IMR-90 (cell line): Measurements from ENCODE around the gene GRAMD2B. TPM values are rescaled to one million over a fixed set of nuclear protein-coding genes. Genes with fewer than 3 reads are reported as not detected.

Experiments
- ATAC-seq: fragments of 200-7000 bp; cut with Tn5 transposase; 2 replicates; pipeline ENCODE4 v1.9.1; 2020; ENCODE audit warnings: low read depth, mild to moderate bottlenecking, moderate library complexity
- BruUV-seq: library from RNA; stranded (reverse); fragments of 400-500 nt; replicated peaks from 2 replicates; lab custom pipeline; 2021; lab: Mats Ljungman, UMichigan
- CTCF ChIA-PET: fragments of 300-600 bp; formaldehyde crosslinking; extraction: SDS; loops from one replicate; lab custom pipeline; 2021; ENCODE audit warnings: antibody characterized with exemption; lab: Yijun Ruan, JAX
- POLR2A ChIA-PET: fragments of 300-600 bp; sonication (Branson Sonifier 250); formaldehyde crosslinking; loops from one replicate; lab custom pipeline; 2022; ENCODE audit warnings: antibody characterized with exemption; ENCODE audit not compliant: unreplicated experiment; lab: Charles Lee
- DNase-seq: peaks from one replicate; pipeline ENCODE4 v3.0.0; 2013
- H2AFZ ChIP-seq: replicated peaks from 2 replicates; pipeline ENCODE3; 2013; ENCODE audit warnings: low read length, mild to moderate bottlenecking; ENCODE audit not compliant: poor library complexity
- H2AK5ac ChIP-seq: 2 replicates; pipeline ENCODE4 v1.6.1; 2013; ENCODE audit warnings: low read depth, low read length, inconsistent platforms
- H2AK9ac ChIP-seq: replicated peaks from 2 replicates; pipeline ENCODE3; 2013; ENCODE audit warnings: mild to moderate bottlenecking, low read depth, low read length, moderate library complexity; ENCODE audit not compliant: poor library complexity
- H2BK120ac ChIP-seq: 2 replicates; pipeline ENCODE4 v1.6.1; 2013; ENCODE audit warnings: low read depth, low read length, inconsistent platforms
- H2BK15ac ChIP-seq: 3 replicates; pipeline ENCODE4 v1.6.1; 2013; ENCODE audit warnings: low read depth, low read length, inconsistent platforms
- H2BK20ac ChIP-seq: 2 replicates; pipeline ENCODE4 v1.6.1; 2013; ENCODE audit warnings: low read depth, mild to moderate bottlenecking, inconsistent platforms, low read length, moderate library complexity
- H2BK5ac ChIP-seq: 2 replicates; pipeline ENCODE4 v1.6.1; 2013; ENCODE audit warnings: mild to moderate bottlenecking, low read depth, low read length, inconsistent platforms; ENCODE audit not compliant: poor library complexity, severe bottlenecking
- H3K14ac ChIP-seq: replicated peaks from 2 replicates; pipeline ENCODE4 v1.6.1; 2013; ENCODE audit warnings: low read depth, low read length, inconsistent platforms
- H3K18ac ChIP-seq: 2 replicates; pipeline ENCODE4 v1.6.1; 2013; ENCODE audit warnings: low read depth, low read length, control low read depth
- H3K23ac ChIP-seq: 2 replicates; pipeline ENCODE4 v1.6.1; 2013; ENCODE audit warnings: low read depth, low read length, inconsistent platforms
- H3K27ac ChIP-seq: 2 replicates; pipeline ENCODE4 v1.5.1; 2013; ENCODE audit warnings: mild to moderate bottlenecking, control low read depth, low read length; ENCODE audit not compliant: insufficient read depth
- H3K27me3 ChIP-seq: 2 replicates; pipeline ENCODE4 v1.6.1; 2013; ENCODE audit warnings: low read length; ENCODE audit not compliant: control insufficient read depth, insufficient read depth
- H3K36me3 ChIP-seq: 2 replicates; pipeline ENCODE4 v1.6.1; 2013; ENCODE audit warnings: low read length, mixed read lengths; ENCODE audit not compliant: control insufficient read depth, insufficient read depth
- H3K4ac ChIP-seq: 2 replicates; pipeline ENCODE4 v1.6.1; 2013; ENCODE audit warnings: low read depth, low read length, inconsistent platforms
- H3K4me1 ChIP-seq: 2 replicates; pipeline ENCODE4 v1.6.1; 2013; ENCODE audit warnings: low read length, mixed read lengths; ENCODE audit not compliant: control insufficient read depth, insufficient read depth
- H3K4me2 ChIP-seq: 2 replicates; pipeline ENCODE4 v1.6.1; 2013; ENCODE audit warnings: low read depth, mild to moderate bottlenecking, control low read depth, low read length, moderate library complexity
- H3K4me3 ChIP-seq: 2 replicates; pipeline ENCODE4 v1.5.1; 2013; ENCODE audit warnings: low read depth, mild to moderate bottlenecking, control low read depth, low read length, moderate library complexity; ENCODE audit not compliant: insufficient read depth
- H3K56ac ChIP-seq: 2 replicates; pipeline ENCODE4 v1.6.1; 2013; ENCODE audit warnings: low read length, inconsistent platforms; ENCODE audit not compliant: insufficient read depth; ENCODE audit errors: extremely low read depth
- H3K79me1 ChIP-seq, 2 experiments: 2 replicates each; pipeline ENCODE4 v1.6.1; 2013; ENCODE audit warnings: low read length in 2 of 2, inconsistent platforms in 1 of 2, low read depth in 1 of 2
- H3K9ac ChIP-seq: 2 replicates; pipeline ENCODE4 v1.6.1; 2013; ENCODE audit warnings: low read depth, low read length, control low read depth
- H3K9me1 ChIP-seq: 2 replicates; pipeline ENCODE4 v1.6.1; 2013; ENCODE audit warnings: low read length, inconsistent platforms; ENCODE audit not compliant: insufficient read depth
- H3K9me3 ChIP-seq: 2 replicates; pipeline ENCODE4 v1.6.1; 2013; ENCODE audit warnings: low read length; ENCODE audit not compliant: control insufficient read depth, insufficient read depth
- H4K20me1 ChIP-seq: 2 replicates; pipeline ENCODE4 v1.6.1; 2013; ENCODE audit warnings: low read length, inconsistent platforms; ENCODE audit not compliant: insufficient read depth
- H4K5ac ChIP-seq: 2 replicates; pipeline ENCODE4 v1.6.1; 2013; ENCODE audit warnings: mild to moderate bottlenecking, low read depth, low read length, control low read depth
- H4K8ac ChIP-seq, 2 experiments: 2 replicates each; pipeline ENCODE4 v1.6.1; 2013; ENCODE audit warnings: low read depth in 2 of 2, low read length in 2 of 2, control low read depth in 1 of 2, inconsistent platforms in 1 of 2
- H4K91ac ChIP-seq: 2 replicates; pipeline ENCODE4 v1.6.1; 2013; ENCODE audit warnings: low read depth, low read length, inconsistent platforms; ENCODE audit not compliant: insufficient read depth
- BHLHE40 ChIP-seq: fragments of 150-350 bp; IDR thresholded peaks from 2 replicates; pipeline ENCODE4 v1.6.1; 2016; ENCODE audit warnings: mild to moderate bottlenecking, low read depth, low read length
- CEBPB ChIP-seq: IDR thresholded peaks from 2 replicates; pipeline ENCODE4 v1.6.1; 2012; ENCODE audit warnings: low read depth, low read length, improper control_type of control experiment
- CHD1 ChIP-seq: IDR thresholded peaks from 2 replicates; pipeline ENCODE4 v1.6.1; 2012; ENCODE audit warnings: low read depth, low read length, improper control_type of control experiment
- CTCF ChIP-seq: conservative IDR thresholded peaks from 2 replicates; pipeline ENCODE4 v1.5.1; 2012; ENCODE audit warnings: mild to moderate bottlenecking, low read depth, low read length, improper control_type of control experiment
- ELK1 ChIP-seq: fragments of 150-350 bp; IDR thresholded peaks from 2 replicates; pipeline ENCODE4 v1.6.1; 2016; ENCODE audit warnings: low read depth, mild to moderate bottlenecking, low read length, moderate library complexity, borderline replicate concordance
- FOS ChIP-seq: fragments of 150-350 bp; IDR thresholded peaks from 2 replicates; pipeline ENCODE4 v1.6.1; 2016; ENCODE audit warnings: low read depth, low read length
- MAZ ChIP-seq: IDR thresholded peaks from 2 replicates; pipeline ENCODE4 v1.6.1; 2012; ENCODE audit warnings: low read depth, mild to moderate bottlenecking, low read length, improper control_type of control experiment, moderate library complexity, borderline replicate concordance
- MXI1 ChIP-seq: IDR thresholded peaks from 2 replicates; pipeline ENCODE4 v1.6.1; 2012; ENCODE audit warnings: low read depth, mild to moderate bottlenecking, low read length, moderate library complexity, borderline replicate concordance
- NFE2L2 ChIP-seq: fragments of 150-350 bp; IDR thresholded peaks from 2 replicates; pipeline ENCODE4 v1.6.1; 2016; ENCODE audit warnings: low read depth, mild to moderate bottlenecking, low read length
- POLR2A ChIP-seq: IDR thresholded peaks from 2 replicates; pipeline ENCODE4 v1.6.1; 2012; ENCODE audit warnings: mild to moderate bottlenecking, low read depth, low read length
- RAD21 ChIP-seq: IDR thresholded peaks from 2 replicates; pipeline ENCODE4 v1.6.1; 2012; ENCODE audit warnings: low read length, improper control_type of control experiment
- RCOR1 ChIP-seq: IDR thresholded peaks from 2 replicates; pipeline ENCODE4 v1.6.1; 2012; ENCODE audit warnings: mild to moderate bottlenecking, low read length, improper control_type of control experiment; ENCODE audit not compliant: insufficient replicate concordance
- RFX5 ChIP-seq: IDR thresholded peaks from 2 replicates; pipeline ENCODE4 v1.8.0; 2012; ENCODE audit warnings: low read depth, mild to moderate bottlenecking, low read length, moderate library complexity
- SMC3 ChIP-seq: fragments of 150-350 bp; IDR thresholded peaks from 2 replicates; pipeline ENCODE4 v1.6.1; 2016; ENCODE audit warnings: low read depth, mild to moderate bottlenecking, antibody characterized with exemption, low read length, moderate library complexity
- USF2 ChIP-seq: fragments of 150-350 bp; IDR thresholded peaks from 2 replicates; pipeline ENCODE4 v1.6.1; 2017; ENCODE audit warnings: mild to moderate bottlenecking, antibody characterized with exemption, low read length, low read depth
- whole genome bisulfite sequencing, 2 experiments: methylation state at CpG; one replicate each; pipeline versions ENCODE4 v1.1.5 to v1.1.7; 2013; ENCODE audit warnings: missing lambda C conversion rate in 2 of 2; ENCODE audit not compliant: insufficient read length in 1 of 2; ENCODE audit errors: extremely low coverage in 2 of 2; 5-methylcytosine and 5-hydroxymethylcytosine counted together
- dilution Hi-C: fragments of 300-500 bp; cut with HindIII; formaldehyde crosslinking; loops from one replicate; pipeline ENCODE4 v1.14.3; 2018; ENCODE audit warnings: low sequenced_read_pairs; ENCODE audit not compliant: unreplicated experiment
- in situ Hi-C: fragments of 300-500 bp; cut with MboI; formaldehyde crosslinking; loops from 3 replicates; pipeline ENCODE4 v1.14.3; 2019; ENCODE audit warnings: low sequenced_read_pairs, inconsistent platforms, mixed read lengths
- intact Hi-C: fragments of 100-400 bp; cut with micrococcal nuclease; formaldehyde crosslinking; loops from 2 replicates; pipeline ENCODE4 v1.10.0; 2022
- polyA plus RNA-seq, 3 experiments: library from polyadenylated mRNA; depleted of rRNA; stranded (reverse); fragments of >200 nt; gene quantifications; 2 replicates each; pipeline ENCODE4 v1.2.3, GENCODE V29; 2012; ENCODE audit warnings: low replicate concordance in 1 of 3
- total RNA-seq: library from RNA; depleted of rRNA; stranded (reverse); fragments of >200 nt; gene quantifications from 2 replicates; pipeline ENCODE4 v1.2.3, GENCODE V29; 2012

GRAMD2B gene
- total and polyA plus RNA-seq, 2 of the 4 experiments (the other 2 are of a cell fraction), result 13.9 to 20.3 TPM

GRCh38 chr5:126477294-126478117, 54.3 kb downstream of the GRAMD2B start:
- H2AK5ac ChIP-seq, result no peak overlapping the region
- peaks cover 7% of the 10 kb centered on the region for H3K9me1 ChIP-seq
- H4K8ac ChIP-seq, result no peak overlapping the region
- no peaks in the 10 kb centered on the region for H4K20me1 ChIP-seq
- intact Hi-C loops (loop anchor here (5.0 kb wide), 1 partner anchor 55 kb away; the partner anchor contains the start of gene GRAMD2B), dilution Hi-C loops (no loop called here), in situ Hi-C loops (no loop called here)
- H3K4ac ChIP-seq, result no peak overlapping the region
- ATAC-seq (no peak), DNase-seq (peak; percentile 46)
- H3K4me1 ChIP-seq, result peaks cover 6% of the 10 kb centered on the region
- H3K79me1 ChIP-seq, result peaks cover 6 to 11% of the 10 kb centered on the region in 2 experiments; a peak in 3 of 4 replicates
- WGBS, 2 experiments, result no CpG with 5 or more reads among the region's 5 CpGs
- H3K9ac ChIP-seq, result no peak overlapping the region
- H2AK9ac ChIP-seq, result no peak overlapping the region
- H4K5ac ChIP-seq, result no peak overlapping the region
- no peak overlapping the region for H3K23ac ChIP-seq
- no peak overlapping the region for H3K18ac ChIP-seq
- H2BK15ac ChIP-seq, result no peak overlapping the region
- no peak overlapping the region for H3K14ac ChIP-seq
- H3K4me3 ChIP-seq, result no peak overlapping the region
- ChIA-PET CTCF (no interaction called here), POLR2A (no interaction called here)
- BruUV-seq, result no TSS peak
- no peak overlapping the region for H2BK120ac ChIP-seq
- H3K9me3 ChIP-seq, result no peaks in the 10 kb centered on the region
- no peak overlapping the region for H4K91ac ChIP-seq
- peaks cover 5% of the 10 kb centered on the region; the same call in 1 of the 2 replicates for H3K36me3 ChIP-seq
- H2AFZ ChIP-seq, result no peak overlapping the region
- H2BK5ac ChIP-seq, result no peak overlapping the region
- no peak overlapping the region for H3K56ac ChIP-seq
- H3K4me2 ChIP-seq, result no peak overlapping the region
- H3K27ac ChIP-seq, result no peak overlapping the region; the same call in 1 of the 2 replicates
- H3K27me3 ChIP-seq, result no peaks in the 10 kb centered on the region
- H2BK20ac ChIP-seq, result no peak overlapping the region
- TF ChIP-seq NFE2L2 (no peak), CHD1 (no peak), RCOR1 (no peak), CTCF (no peak), CEBPB (no peak), USF2 (no peak), POLR2A (no peak), ELK1 (no peak), SMC3 (no peak), RAD21 (no peak), FOS (no peak), MAZ (no peak), MXI1 (no peak), BHLHE40 (no peak), RFX5 (no peak)
